COLO829 (cell line): ENCODE data around the gene TLK2.
"Not testable (repeated sequence)": the region's sequence is repeated elsewhere in the genome, so short reads cannot be mapped to it uniquely, and the experiment has no call there.

Experiments used
- DNase-seq: peaks from one replicate; pipeline ENCODE4 v3.0.0; 2012; ENCODE audit warnings: low spot score

Gene TLK2

DNA sequence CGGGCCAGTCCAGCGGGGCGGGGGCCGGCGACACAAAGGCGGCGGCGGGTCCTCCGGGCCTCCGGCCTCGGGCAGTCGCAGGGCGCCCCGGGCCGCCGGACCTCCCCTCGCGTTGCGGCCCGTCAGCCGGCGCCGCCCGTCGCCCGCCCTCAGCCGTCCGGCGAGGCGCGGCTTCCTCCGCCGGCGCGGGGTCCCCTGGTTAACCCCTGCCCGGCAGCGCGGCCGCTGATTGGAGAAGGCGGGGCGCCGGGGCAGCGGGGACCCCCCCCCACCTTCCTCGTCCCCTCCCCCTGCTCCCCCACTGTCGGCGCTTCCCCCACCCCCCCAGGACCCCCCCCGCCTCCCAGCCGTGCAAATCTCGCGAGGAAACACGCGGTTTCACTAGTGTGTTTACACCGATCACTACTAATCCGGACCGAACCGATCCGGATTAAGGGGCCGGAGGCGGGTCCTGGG lies at the start of gene TLK2:
Gene TLK2 (plus strand): TSS at position 402 of the 456 bp plus-strand sequence. CDS start 2,301 bp downstream, outside the sequence.
- peak; percentile 75 for DNase-seq

- not testable (repeated sequence) for DNase-seq
Observed at GRCh38 chr17:62435251-62435650, 43.4 kb upstream of the TLK2 start.

DNA sequence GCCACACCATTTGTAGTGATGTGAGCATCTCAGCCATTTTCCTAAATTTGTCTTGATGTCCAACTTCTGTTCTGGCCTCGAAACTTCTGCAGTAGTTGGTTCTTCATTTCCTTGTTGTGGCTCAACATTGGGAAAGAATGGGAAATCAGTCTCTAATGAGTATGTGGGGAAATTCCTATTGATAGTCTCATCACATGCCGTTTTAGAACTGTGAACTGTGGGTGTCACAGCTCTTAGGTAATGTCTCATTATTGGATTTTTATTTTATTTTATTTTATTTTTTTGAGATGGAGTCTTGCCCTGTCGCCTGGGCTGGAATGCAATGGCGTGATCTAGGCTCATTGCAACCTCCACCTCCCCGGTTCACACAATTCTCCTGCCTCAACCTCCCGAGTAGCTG lies 37.4 kb upstream of the TLK2 start:
- DNase-seq = not testable (repeated sequence)

DNA sequence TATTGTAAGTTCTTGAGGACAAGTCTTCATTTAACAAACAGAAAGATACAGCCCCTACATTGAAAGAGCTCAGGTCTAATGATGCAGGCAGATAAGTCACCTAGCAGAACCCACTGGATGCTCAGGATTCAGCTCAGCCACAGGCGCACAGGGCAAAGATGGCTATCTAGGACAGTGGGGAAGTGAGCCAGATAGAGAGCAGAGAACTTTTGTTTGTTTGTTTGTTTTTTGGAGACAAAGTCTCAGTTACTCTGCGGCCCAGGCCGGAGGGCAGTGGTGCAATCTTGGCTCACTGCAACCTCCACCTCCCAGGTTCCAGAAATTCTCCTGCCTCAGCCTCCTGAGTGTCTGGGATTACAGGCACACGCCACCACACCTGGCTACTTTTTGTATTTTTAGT lies 34.6 kb upstream of the TLK2 start:
- DNase-seq = no peak

DNA sequence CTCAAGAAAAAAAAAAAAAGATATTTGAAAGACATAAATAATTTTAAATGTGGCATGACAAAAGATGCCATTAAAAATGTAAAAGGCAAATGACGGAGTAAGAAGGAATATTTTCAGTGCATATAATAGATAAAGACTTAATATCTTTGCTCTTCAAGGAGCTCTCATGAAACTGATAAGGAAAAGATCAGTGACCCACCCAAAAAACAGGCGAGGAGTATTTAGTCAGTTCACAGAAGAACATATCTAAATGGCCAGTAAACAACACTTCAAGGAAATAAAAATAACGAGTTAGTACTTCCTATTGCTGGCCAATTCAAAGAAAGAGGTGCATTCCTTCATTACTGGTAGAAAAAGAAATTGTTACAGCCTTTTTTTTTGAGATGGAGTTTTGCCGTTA lies 32.8 kb upstream of the TLK2 start:
- not testable (repeated sequence) for DNase-seq

GRCh38 chr17:62452195-62452594 lies 26.4 kb upstream of the TLK2 start:
- not testable (repeated sequence) for DNase-seq

DNA sequence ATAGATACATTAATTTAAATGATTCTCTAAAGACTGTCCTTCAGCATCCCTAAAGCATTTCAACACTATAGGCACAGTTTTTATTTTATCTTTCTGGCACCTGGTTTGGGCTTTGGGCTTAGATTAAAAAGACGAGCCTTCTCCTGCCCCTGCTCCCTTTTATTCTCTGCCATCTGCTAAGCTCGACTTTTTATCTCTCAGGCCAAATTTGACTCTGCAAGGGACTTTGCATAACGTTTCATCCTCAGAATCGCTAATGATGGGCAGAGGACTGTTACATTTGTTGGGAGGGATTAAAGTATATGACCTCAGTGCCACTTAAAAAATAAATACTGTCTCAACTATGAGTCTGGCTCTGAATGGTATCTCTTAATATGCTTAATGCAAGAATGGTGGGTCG lies 25.6 kb upstream of the TLK2 start:
- DNase-seq = not testable (repeated sequence)

- not testable (repeated sequence) for DNase-seq
Observed at GRCh38 chr17:62453656-62454055, 25.0 kb upstream of the TLK2 start.

GRCh38 chr17:62454111-62454510 lies 24.5 kb upstream of the TLK2 start:
- DNase-seq = not testable (repeated sequence)

GRCh38 chr17:62456016-62456415 lies 22.6 kb upstream of the TLK2 start:
- DNase-seq = no peak

GRCh38 chr17:62458483-62458882 lies 20.1 kb upstream of the TLK2 start:
- not testable (repeated sequence) for DNase-seq

DNA sequence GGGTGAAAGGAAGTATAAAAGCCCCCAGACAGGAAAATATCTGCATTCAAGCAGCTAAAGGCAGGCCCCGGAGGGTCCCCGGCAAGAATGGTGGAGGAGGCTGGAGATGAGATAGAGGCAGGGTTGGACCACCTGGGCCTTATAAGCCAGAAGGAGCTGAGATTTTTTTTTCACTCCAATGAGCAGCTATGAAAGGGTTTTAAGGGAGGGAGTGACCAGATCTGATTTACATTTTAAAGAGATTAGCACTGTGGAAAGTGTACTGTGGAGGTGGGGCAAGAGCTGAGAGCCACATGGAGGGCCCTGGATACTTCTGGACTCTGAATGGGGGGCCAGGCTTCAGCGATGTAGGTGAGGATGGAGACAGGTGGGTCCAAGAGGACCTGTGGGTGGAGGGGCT lies 14.2 kb upstream of the TLK2 start:
- DNase-seq = not testable (repeated sequence)

- not testable (repeated sequence) for DNase-seq
Observed at GRCh38 chr17:62465271-62465670, 13.4 kb upstream of the TLK2 start.

- DNase-seq = peak; percentile 27
Observed at GRCh38 chr17:62470666-62471379, 7.8 kb upstream of the TLK2 start.

GRCh38 chr17:62471380-62471880 lies 7.2 kb upstream of the TLK2 start:
- not testable (repeated sequence) for DNase-seq

- not testable (repeated sequence) for DNase-seq
Observed at GRCh38 chr17:62473030-62473982, 5.3 kb upstream of the TLK2 start.

- not testable (repeated sequence) for DNase-seq
Observed at GRCh38 chr17:62477111-62477510, 1.5 kb upstream of the TLK2 start.

GRCh38 chr17:62477718-62478408 lies 762 bp upstream of the TLK2 start:
- peak; percentile 3 for DNase-seq

- not testable (repeated sequence) for DNase-seq
Observed at GRCh38 chr17:62478880-62479638, 434 bp downstream of the TLK2 start.

DNA sequence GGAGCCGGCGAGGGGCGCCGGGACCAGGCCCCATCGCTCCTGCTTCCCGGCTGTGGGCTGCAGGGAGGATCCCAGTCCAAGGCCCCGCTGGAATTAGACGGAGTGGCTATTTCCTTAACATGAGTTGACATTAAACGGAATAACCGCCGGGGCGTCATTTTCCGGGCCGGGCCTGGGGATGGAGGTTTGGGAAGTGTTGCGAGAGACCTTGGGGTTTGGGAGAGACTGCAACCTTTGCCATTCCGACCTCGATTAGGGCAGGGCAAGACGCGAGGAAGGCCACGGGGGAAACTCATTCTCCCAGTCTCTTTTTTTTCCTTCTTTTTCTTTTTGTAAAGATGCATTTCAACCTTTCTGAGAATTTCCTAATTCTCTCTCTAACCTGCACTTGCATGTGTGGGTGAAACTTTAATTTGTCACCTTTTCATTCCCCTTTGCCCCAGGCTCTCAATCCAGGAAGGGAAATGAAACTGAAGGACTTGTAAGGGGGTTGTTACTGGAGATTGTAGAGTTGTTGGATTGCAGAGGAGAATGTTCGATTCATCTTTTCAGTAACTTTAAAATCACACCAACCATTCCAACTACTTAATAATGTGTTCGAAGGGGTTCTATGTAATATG lies 1.1 kb downstream of the TLK2 start:
- DNase-seq = peak; percentile 1

DNA sequence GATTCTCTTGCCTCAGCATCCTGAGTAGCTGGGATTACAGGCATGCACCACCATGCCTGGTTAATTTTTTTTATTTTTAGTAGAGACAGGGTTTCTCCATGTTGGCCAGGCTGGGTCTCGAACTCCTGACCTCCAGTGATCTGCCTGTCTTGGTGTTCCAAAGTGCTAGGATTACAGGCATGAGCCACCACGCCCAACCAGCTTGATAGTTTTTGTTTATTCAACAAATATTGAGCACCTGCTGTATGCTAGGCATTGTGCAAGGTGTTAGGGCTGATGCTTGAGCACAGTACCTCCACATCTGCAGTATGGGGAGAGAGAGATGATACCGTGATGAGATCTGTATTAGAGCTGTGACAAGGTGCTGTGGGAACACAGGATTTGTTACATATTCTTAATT lies 3.9 kb downstream of the TLK2 start:
- DNase-seq = not testable (repeated sequence)
